Activated CD4-positive, alpha-beta T cell treated with anti-CD3 and anti-CD28 coated beads, Interleukin-10, Interleukin-2, amounts not matched to agents 100 ng/mL and 50 ng/mL, durations not matched to agents 16 hours and 8 hours (primary cell): Measurements from ENCODE around the gene INPP5J.

ENCODE experiments used
- DNase-seq: peaks from one replicate; pipeline ENCODE4 v3.0.0-alpha.2; 2020

The INPP5J gene

GRCh38 chr22:31126869-31127175 lies 4.1 kb downstream of the INPP5J start:
- DNase-seq = no peak

- DNase-seq = no peak
Measured at GRCh38 chr22:31127181-31127772, 4.5 kb downstream of the INPP5J start.

GRCh38 chr22:31128156-31128555 lies 5.4 kb downstream of the INPP5J start:
- no peak for DNase-seq

GRCh38 chr22:31130873-31131272 lies 8.1 kb downstream of the INPP5J start:
- DNase-seq = no peak

GRCh38 chr22:31133911-31134310 lies 11.1 kb downstream of the INPP5J start:
- DNase-seq = no peak

GRCh38 chr22:31134688-31135087 lies 11.9 kb downstream of the INPP5J start:
- no peak for DNase-seq

GRCh38 chr22:31135706-31136105 lies 12.9 kb downstream of the INPP5J start:
- DNase-seq = no peak

GRCh38 chr22:31136155-31136554 lies 13.4 kb downstream of the INPP5J start:
- DNase-seq = no peak

- no peak for DNase-seq
Measured at GRCh38 chr22:31136711-31137110, 13.9 kb downstream of the INPP5J start.

- DNase-seq = no peak
Measured at GRCh38 chr22:31137721-31138120, 15.0 kb downstream of the INPP5J start.

GRCh38 chr22:31138126-31138525 lies 15.4 kb downstream of the INPP5J start:
- no peak for DNase-seq

GRCh38 chr22:31139066-31139465 lies 16.3 kb downstream of the INPP5J start:
- DNase-seq = no peak

GRCh38 chr22:31139866-31140716 lies 17.3 kb downstream of the INPP5J start, which contains the start of gene PLA2G3:
Gene PLA2G3, minus strand, starts transcription at chr22:31140508. Its CDS starts 154 bp downstream, at chr22:31140354.
- no peak for DNase-seq

GRCh38 chr22:31140746-31141145 lies 18.0 kb downstream of the INPP5J start:
- no peak for DNase-seq

GRCh38 chr22:31141551-31141950 lies 18.8 kb downstream of the INPP5J start:
- DNase-seq = no peak

GRCh38 chr22:31142285-31142684 lies 19.5 kb downstream of the INPP5J start:
- no peak for DNase-seq

GRCh38 chr22:31143038-31143437 lies 20.3 kb downstream of the INPP5J start:
- no peak for DNase-seq

- no peak for DNase-seq
Measured at GRCh38 chr22:31143537-31143936, 20.8 kb downstream of the INPP5J start.

GRCh38 chr22:31144223-31144622 lies 21.5 kb downstream of the INPP5J start:
- DNase-seq = peak; percentile 33

- no peak for DNase-seq
Measured at GRCh38 chr22:31148488-31148887, 25.7 kb downstream of the INPP5J start.

- DNase-seq = peak; percentile 52
Measured at GRCh38 chr22:31148953-31149627, 26.3 kb downstream of the INPP5J start.

GRCh38 chr22:31150615-31151014 lies 27.8 kb downstream of the INPP5J start:
- no peak for DNase-seq

GRCh38 chr22:31151872-31152271 lies 29.1 kb downstream of the INPP5J start:
- DNase-seq = no peak

GRCh38 chr22:31153357-31153756 lies 30.6 kb downstream of the INPP5J start:
- DNase-seq = no peak
